Muscle layer of colon (tissue), 2 donors: ENCODE data around the gene NPL.

Experiments used
- H3K27ac ChIP-seq: one replicate; pipeline ENCODE4 v1.7.0; 2013; ENCODE audit warnings: low read depth, mild to moderate bottlenecking, low read length, moderate library complexity
- H3K27me3 ChIP-seq, 2 donors: one replicate each; pipeline ENCODE4 v1.7.0; 2013; ENCODE audit warnings: low read length in 2 of 2, mild to moderate bottlenecking in 2 of 2; ENCODE audit not compliant: insufficient read depth in 2 of 2, control insufficient read depth in 1 of 2
- H3K36me3 ChIP-seq: one replicate; pipeline ENCODE4 v1.7.0; 2013; ENCODE audit warnings: mild to moderate bottlenecking, low read length; ENCODE audit not compliant: insufficient read depth
- H3K4me1 ChIP-seq: one replicate; pipeline ENCODE4 v1.7.0; 2013; ENCODE audit warnings: mild to moderate bottlenecking, low read length; ENCODE audit not compliant: insufficient read depth
- H3K4me3 ChIP-seq, 2 donors: one replicate each; pipeline ENCODE4 v1.7.0; 2013; ENCODE audit warnings: low read length in 2 of 2, low read depth in 1 of 2, mild to moderate bottlenecking in 1 of 2, moderate library complexity in 1 of 2
- H3K9ac ChIP-seq: one replicate; pipeline ENCODE4 v1.7.0; 2013; ENCODE audit warnings: low read length
- H3K9me3 ChIP-seq: one replicate; pipeline ENCODE4 v1.7.0; 2013; ENCODE audit warnings: mild to moderate bottlenecking, low read length
- donor health status: abdominal sarcoma.
- donor health status: Adenocarcinoma of cecum.

NPL gene

DNA sequence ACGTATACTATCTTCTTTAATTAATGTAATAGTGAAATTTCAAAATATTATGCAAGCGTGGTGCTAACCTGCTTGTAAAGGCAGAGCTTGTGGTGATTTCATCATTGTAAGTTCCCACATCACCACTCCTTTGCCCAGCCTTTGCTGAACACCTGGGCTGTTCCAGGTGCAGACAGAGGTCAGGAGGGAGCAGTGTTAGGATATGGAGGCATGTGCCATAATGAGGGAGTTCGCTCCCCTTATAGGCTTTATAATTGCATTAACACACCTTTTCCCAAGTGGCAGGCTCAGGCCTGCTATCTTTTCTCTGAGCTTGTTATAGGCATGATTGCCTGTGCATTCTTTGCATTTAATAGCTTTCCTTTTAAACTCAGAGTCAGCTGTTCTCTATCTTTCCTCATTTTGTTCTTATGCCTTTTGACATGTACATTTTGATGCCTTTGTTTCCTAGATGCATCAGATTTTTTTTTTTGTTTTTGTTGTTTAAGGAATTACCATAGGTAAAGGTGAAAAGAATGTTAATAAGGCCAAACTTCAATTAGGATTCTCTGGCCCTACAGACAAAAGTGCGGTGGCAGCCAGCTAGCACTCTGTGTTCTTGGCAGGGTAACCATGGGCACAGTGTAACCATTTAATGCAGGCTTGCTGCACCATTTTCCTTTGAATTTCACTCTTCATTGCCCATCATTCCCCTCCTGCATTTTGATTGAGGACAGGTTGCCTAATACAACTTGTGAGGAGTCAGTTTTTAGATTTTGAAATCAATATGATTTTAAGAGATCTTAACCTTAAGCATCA lies 12.6 kb downstream of the NPL start:
- Histone ChIP-seq H3K4me1 (no peaks in the 10 kb centered on the region), H3K9me3 (no peaks in the 10 kb centered on the region), H3K9ac (no peak overlapping the region), H3K4me3 (no peak overlapping the region), H3K27ac (no peak overlapping the region), H3K36me3 (peaks cover 8% of the 10 kb centered on the region), H3K27me3 (no peaks in the 10 kb centered on the region)

DNA sequence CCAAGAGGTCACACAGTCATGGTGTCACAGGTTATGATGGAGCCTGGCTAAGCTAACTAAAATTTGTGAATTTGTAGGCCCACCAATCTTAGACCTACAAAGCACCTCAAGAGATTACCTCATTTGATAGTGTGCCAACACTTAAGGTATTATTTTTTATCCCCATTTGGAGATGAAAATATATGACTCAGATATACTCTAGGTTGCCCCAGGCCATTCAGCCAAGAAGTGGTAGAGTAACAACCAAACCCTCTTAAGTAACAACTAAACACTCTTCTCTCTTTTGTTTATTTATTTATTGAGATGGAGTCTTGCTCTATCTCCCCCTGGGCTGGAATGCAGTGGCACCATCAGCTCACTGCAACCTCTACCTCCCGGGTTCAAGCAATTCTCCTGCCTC lies 14.3 kb downstream of the NPL start:
- H3K27me3 ChIP-seq, result no peaks in the 10 kb centered on the region
- peaks cover 8% of the 10 kb centered on the region for H3K36me3 ChIP-seq
- H3K9ac ChIP-seq, result no peak overlapping the region
- no peak overlapping the region for H3K27ac ChIP-seq
- H3K4me1 ChIP-seq, result no peaks in the 10 kb centered on the region
- H3K9me3 ChIP-seq, result no peaks in the 10 kb centered on the region
- H3K4me3 ChIP-seq, result no peak overlapping the region

DNA sequence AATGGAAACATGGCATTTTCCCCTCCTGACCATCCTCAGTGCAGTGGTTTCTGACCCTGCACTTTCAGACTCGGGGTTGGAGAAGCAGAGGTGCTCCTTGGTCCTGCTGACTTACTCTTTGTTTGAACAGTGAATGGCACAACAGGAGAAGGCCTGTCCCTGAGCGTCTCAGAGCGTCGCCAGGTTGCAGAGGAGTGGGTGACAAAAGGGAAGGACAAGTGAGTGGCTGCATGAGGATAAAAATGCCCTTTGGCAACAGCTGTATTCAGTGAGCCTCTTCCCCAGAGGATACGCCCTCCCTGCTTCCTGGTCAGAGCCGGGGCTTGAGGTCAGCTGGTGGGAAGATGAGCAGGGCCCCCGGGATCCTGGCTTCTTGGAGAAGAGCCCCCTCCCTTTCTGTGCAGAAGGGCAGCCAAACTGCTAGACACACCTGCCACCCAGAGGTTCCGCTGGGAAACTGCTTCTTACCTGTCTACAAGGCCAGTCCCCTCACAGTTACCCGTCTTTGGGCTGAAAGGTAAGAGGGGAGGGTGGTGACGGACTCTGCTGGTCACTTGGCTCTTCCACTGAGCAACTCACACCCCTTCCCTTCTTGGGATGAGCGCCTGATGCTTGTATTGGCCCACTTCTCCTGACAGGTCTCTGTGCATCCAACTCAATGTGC lies 16.6 kb downstream of the NPL start:
- Histone ChIP-seq H3K27me3 (no peaks in the 10 kb centered on the region), H3K4me3 (no peak overlapping the region), H3K27ac (no peak overlapping the region), H3K4me1 (no peaks in the 10 kb centered on the region), H3K36me3 (peaks cover 8% of the 10 kb centered on the region), H3K9ac (no peak overlapping the region), H3K9me3 (no peaks in the 10 kb centered on the region)

DNA sequence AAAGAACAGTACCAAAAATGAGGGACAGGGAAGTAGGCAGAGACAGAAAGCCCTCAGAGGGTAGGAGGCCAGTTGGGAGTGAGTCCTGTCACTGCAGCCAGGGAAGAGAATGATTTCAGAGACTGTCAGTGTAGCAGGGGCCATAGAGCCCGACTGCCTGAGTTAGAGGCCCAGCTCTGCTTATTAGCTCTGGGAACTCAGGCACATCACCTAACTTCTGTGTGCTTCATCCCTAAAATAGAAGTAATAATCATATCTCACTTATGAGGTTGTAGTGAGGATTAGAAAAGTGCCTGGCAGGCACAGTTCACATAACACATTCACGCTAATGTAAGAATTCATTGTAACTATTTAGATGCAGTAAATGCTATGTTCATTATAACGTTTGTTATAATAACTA lies 18.3 kb downstream of the NPL start:
- no peak overlapping the region for H3K4me3 ChIP-seq
- H3K9ac ChIP-seq, result no peak overlapping the region
- H3K4me1 ChIP-seq, result no peaks in the 10 kb centered on the region
- H3K36me3 ChIP-seq, result peaks cover 8% of the 10 kb centered on the region
- no peaks in the 10 kb centered on the region for H3K9me3 ChIP-seq
- H3K27ac ChIP-seq, result no peak overlapping the region
- no peaks in the 10 kb centered on the region for H3K27me3 ChIP-seq

DNA sequence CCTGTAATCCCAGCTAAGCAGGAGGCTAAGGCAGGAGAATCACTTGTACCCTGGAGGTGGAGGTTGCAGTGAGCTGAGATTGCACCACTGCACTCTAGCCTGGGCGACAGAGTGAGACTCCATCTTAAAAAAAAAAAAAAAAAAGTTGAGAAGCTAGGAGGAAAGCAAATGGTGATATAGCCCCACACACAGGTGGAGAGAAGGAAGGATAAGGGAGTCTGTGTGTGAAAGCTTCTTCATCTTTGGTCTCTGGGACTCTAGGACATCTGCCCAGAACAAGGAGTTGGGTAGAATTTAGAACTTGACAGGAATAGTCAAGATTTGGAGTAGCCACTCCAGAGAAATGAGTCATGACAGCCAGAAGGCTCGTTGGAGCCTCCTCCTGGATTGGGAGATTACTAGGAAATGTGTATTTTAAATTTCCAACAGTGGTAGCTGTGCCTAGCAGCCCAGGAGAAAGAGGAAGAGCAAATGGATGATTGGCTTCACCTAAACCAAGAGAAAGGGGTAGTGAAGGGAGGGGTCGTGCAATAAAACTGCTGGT lies 19.9 kb downstream of the NPL start:
- no peaks in the 10 kb centered on the region for H3K4me1 ChIP-seq
- peaks cover 11% of the 10 kb centered on the region for H3K36me3 ChIP-seq
- H3K4me3 ChIP-seq, result no peak overlapping the region
- H3K9me3 ChIP-seq, result no peaks in the 10 kb centered on the region
- H3K27me3 ChIP-seq, result no peaks in the 10 kb centered on the region
- no peak overlapping the region for H3K9ac ChIP-seq
- H3K27ac ChIP-seq, result no peak overlapping the region

DNA sequence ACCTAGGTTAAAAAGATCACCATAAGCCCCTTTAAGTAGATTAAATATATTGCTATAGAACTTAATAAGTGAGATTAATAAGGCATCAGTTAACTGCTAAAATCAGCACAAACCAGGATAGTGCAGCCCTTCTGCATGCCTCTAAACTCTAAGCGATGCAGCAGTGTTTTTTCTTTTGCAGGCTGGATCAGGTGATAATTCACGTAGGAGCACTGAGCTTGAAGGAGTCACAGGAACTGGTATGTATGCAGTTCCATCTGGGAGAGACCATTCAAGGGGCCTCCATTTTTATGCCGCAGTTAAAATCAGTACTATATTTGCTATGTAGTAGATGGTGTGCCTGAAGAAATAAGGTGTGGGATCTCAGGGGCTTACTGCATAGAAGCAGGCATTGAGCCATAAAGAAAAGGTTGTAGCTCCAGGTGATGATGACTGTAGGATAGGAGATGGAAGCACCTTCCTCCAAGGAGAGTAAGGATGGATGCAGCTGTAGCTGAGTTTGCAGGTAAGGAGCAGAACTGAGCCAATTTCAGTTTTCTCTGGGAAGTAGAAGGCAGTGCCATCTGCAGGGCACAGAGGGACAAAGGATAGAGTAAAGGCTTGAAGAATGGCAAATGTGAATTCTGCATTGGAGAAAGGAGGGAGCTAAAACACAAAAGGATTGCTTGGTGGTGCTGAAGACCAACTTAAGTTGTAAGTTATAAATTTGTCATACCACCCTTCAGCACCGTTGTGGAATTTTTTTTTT lies 22.6 kb downstream of the NPL start:
- Histone ChIP-seq H3K27ac (no peak overlapping the region), H3K9ac (no peak overlapping the region), H3K27me3 (no peaks in the 10 kb centered on the region), H3K9me3 (no peaks in the 10 kb centered on the region), H3K4me3 (no peak overlapping the region), H3K36me3 (peaks cover 17% of the 10 kb centered on the region), H3K4me1 (no peaks in the 10 kb centered on the region)

DNA sequence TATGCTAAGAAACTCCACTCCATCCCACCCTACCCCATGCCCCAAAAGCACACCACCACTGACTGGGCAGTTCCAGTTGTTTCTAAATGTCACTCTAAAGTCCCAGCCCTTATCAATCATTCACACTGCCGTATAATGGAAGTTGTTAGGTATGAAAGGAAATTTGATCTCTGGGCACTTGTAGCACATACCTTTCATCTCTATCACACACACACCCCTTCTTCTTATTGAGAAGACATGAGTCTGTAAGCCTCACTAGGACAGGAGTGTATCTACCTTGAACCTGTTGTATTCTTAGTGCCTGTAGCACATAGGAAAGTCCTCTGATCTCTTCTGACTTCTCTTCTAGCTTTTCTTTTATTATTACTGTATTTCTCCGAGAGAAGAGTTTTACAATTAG lies 27.3 kb downstream of the NPL start:
- no peak overlapping the region for H3K27ac ChIP-seq
- H3K4me1 ChIP-seq, result no peaks in the 10 kb centered on the region
- peaks cover 34% of the 10 kb centered on the region for H3K36me3 ChIP-seq
- no peak overlapping the region for H3K4me3 ChIP-seq
- no peaks in the 10 kb centered on the region for H3K27me3 ChIP-seq
- no peak overlapping the region for H3K9ac ChIP-seq
- H3K9me3 ChIP-seq, result no peaks in the 10 kb centered on the region

DNA sequence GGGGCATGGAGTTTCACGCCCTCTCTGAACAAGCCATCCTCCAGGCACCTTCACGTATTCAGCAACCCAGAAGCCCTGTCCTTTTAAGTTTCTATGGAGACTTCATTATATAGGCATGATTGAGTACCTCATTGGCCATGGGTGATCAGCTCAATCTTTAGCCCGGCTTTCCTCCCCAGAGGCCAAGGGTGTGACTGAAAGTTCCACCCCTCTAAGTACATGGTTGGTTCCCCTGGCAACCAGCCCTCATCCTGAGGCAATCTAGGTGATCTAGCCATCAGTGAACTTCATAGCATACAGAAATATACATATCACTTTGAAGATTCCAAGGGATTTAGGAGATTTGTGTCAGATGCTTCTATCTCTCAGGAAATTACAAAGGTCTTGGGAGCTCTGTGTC lies 28.2 kb downstream of the NPL start:
- Histone ChIP-seq H3K27ac (no peak overlapping the region), H3K9me3 (no peaks in the 10 kb centered on the region), H3K36me3 (peaks cover 34% of the 10 kb centered on the region), H3K27me3 (no peaks in the 10 kb centered on the region), H3K9ac (no peak overlapping the region), H3K4me1 (no peaks in the 10 kb centered on the region), H3K4me3 (no peak overlapping the region)

DNA sequence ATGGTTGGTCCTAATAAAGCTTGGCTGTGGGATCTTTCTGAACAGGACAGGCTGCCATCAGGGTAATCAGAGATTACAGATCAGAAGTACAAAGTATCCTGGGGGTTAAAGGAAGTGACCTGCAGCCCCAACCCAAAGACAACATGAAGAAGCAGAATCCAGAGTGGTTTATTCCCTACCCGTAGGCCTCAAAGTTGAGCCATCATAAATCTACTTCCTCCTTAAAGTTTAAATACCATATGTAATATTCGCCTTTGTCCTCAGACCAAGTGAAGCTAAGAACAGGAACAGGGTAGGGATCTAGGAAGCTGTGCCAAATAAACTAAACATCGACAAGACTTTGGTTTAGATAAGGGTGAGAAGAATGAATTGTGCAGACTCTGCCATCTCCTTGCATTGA lies 33.6 kb downstream of the NPL start:
- Histone ChIP-seq H3K36me3 (peaks cover 6% of the 10 kb centered on the region), H3K9ac (no peak overlapping the region)

DNA sequence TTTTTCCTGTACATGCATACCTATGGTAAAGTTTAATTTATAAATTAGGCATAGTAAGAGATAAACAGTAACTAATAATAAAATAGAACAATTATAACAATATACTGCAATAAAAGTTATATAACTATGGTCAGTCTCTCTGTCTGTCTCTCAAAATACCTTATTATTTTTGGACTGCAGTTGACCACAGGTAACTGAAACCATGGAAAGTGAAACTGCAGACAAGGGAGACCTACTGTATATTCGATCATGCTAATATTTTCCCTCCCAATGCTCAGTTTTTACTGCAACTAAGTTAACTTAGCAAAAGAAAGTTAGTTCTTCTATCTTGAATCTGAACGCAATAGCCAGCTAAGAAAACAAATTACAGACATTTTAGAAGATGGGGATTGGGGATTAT lies 37.3 kb downstream of the NPL start:
- no peaks in the 10 kb centered on the region for H3K9me3 ChIP-seq
- no peak overlapping the region for H3K27ac ChIP-seq
- no peaks in the 10 kb centered on the region for H3K4me1 ChIP-seq
- no peak overlapping the region for H3K4me3 ChIP-seq
- H3K9ac ChIP-seq, result no peak overlapping the region
- no peaks in the 10 kb centered on the region for H3K36me3 ChIP-seq
- no peaks in the 10 kb centered on the region for H3K27me3 ChIP-seq

More for the DNA sequence above, 33.6 kb downstream of the NPL start:
- no peak overlapping the region for H3K27ac ChIP-seq
- H3K9me3 ChIP-seq, result no peaks in the 10 kb centered on the region
- H3K4me1 ChIP-seq, result no peaks in the 10 kb centered on the region
- H3K27me3 ChIP-seq, result no peaks in the 10 kb centered on the region
- no peak overlapping the region for H3K4me3 ChIP-seq

DNA sequence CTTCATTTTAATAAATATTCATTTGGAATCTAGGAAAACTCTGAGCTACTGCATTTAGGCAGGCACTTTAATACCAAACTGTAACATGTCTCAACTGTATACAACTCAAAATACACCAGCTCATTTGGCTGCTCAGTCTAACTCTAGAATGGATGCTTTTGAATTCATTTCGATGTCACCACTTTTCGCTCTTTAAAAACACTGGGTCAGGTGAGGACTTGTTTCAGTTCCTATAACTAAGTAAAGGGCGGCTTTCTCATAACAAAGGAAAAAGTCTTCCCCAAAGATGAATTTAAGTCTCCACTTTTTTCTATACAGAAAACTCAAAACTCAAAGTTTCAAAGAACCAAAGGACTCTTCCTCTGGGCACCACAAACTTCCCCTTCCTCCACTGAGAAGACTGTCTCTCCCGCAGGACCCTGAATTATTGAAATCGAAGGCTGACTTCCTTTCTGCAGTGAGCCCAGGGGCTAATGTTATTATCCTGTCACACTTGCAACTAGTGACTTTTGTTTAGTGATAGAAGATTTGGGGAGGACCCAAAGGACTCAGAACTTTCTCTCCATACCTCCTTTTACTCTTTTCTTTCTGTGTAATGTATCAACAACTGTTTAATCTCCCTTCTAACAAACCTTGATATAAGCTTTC lies 39.8 kb downstream of the NPL start:
- Histone ChIP-seq H3K27ac (no peak overlapping the region), H3K9me3 (no peaks in the 10 kb centered on the region), H3K4me3 (no peak overlapping the region), H3K9ac (no peak overlapping the region), H3K27me3 (no peaks in the 10 kb centered on the region), H3K36me3 (no peaks in the 10 kb centered on the region), H3K4me1 (no peaks in the 10 kb centered on the region)
